Neural crest cell (in vitro differentiated cells): ENCODE measurements around the gene EHBP1. TPM values are rescaled to one million over a fixed set of nuclear protein-coding genes. Genes with fewer than 3 reads are reported as not detected.

Experiments used
- DNase-seq: peaks from one replicate; pipeline ENCODE4 v3.0.0; 2021; ENCODE audit warnings: low read depth, mixed read lengths, low spot score
- H3K27ac Mint-ChIP-seq: one replicate; pipeline ENCODE4 v1.8.0; 2021; ENCODE audit warnings: mild to moderate bottlenecking, mixed read lengths; ENCODE audit not compliant: unreplicated experiment
- H3K27me3 Mint-ChIP-seq: 2 replicates; pipeline ENCODE4 v1.8.0; 2021; ENCODE audit warnings: low read depth, mild to moderate bottlenecking, mixed read lengths
- H3K36me3 Mint-ChIP-seq: 2 replicates; pipeline ENCODE4 v1.8.0; 2021; ENCODE audit warnings: low read depth, mild to moderate bottlenecking, mixed read lengths
- H3K4me1 Mint-ChIP-seq: 2 replicates; pipeline ENCODE4 v1.8.0; 2021; ENCODE audit warnings: mixed read lengths
- H3K4me3 Mint-ChIP-seq: one replicate; pipeline ENCODE4 v1.8.0; 2021; ENCODE audit warnings: mild to moderate bottlenecking, mixed read lengths
- H3K9me3 Mint-ChIP-seq: 2 replicates; pipeline ENCODE4 v1.8.0; 2021; ENCODE audit warnings: mixed read lengths
- total RNA-seq: library from RNA; stranded (reverse); gene quantifications from 2 replicates; pipeline ENCODE4 v1.2.1, GENCODE V29; 2021
- TF ChIP-seq, protein P1 (sequence below): fragments of 200-600 bp; sonication (generic); conservative IDR thresholded peaks from 2 replicates; pipeline ENCODE4 v1.5.0; 2021; ENCODE audit warnings: antibody characterized with exemption, mild to moderate bottlenecking

EHBP1 gene
- total RNA-seq, 1 donor from 2014 or later: 42.3 TPM

GRCh38 chr2:62733546-62733945 lies 28.0 kb downstream of the EHBP1 start:
- TF ChIP-seq, protein P1, sequence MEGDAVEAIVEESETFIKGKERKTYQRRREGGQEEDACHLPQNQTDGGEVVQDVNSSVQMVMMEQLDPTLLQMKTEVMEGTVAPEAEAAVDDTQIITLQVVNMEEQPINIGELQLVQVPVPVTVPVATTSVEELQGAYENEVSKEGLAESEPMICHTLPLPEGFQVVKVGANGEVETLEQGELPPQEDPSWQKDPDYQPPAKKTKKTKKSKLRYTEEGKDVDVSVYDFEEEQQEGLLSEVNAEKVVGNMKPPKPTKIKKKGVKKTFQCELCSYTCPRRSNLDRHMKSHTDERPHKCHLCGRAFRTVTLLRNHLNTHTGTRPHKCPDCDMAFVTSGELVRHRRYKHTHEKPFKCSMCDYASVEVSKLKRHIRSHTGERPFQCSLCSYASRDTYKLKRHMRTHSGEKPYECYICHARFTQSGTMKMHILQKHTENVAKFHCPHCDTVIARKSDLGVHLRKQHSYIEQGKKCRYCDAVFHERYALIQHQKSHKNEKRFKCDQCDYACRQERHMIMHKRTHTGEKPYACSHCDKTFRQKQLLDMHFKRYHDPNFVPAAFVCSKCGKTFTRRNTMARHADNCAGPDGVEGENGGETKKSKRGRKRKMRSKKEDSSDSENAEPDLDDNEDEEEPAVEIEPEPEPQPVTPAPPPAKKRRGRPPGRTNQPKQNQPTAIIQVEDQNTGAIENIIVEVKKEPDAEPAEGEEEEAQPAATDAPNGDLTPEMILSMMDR: no peak
- no peaks in the 10 kb centered on the region for H3K27me3 Mint-ChIP-seq
- no peak overlapping the region for H3K27ac Mint-ChIP-seq
- H3K4me3 Mint-ChIP-seq: no peak overlapping the region
- peaks cover 10% of the 10 kb centered on the region for H3K9me3 Mint-ChIP-seq
- H3K36me3 Mint-ChIP-seq: peaks cover 22% of the 10 kb centered on the region
- peaks cover 21% of the 10 kb centered on the region for H3K4me1 Mint-ChIP-seq
- DNase-seq: no peak

DNA sequence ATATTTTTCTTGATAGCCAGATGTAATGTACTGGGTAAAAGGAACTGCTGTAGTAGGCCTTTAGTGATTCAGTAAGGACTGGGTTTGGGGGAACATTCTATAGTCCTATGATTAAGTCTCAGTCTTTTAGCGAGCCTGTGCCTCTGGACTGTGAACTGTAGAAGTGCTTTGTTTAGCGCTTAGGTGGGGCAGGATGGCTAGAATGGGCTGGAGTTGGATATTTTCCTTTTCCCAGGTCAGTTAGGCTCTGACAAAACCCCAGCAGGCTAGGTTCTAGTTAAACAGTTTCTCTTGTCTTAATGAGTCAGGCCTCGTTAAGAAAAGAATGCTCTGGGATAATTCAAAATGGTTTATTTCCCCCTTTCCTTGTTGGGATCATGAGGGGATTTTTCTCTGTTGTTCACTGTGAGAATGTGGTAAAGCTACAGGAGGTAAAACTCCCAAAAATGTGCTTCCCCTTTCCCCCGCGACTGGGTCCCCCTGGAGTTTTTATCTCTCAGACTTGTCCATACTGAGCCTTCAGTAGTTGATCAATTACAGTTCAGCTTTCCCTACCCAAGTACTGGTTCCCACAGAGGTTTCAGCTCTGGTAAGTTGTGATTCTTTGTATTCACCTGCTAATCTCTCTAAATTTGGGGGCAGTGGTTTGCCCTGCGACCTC lies 31.5 kb downstream of the EHBP1 start:
- H3K4me3 Mint-ChIP-seq: no peak overlapping the region
- peaks cover 27% of the 10 kb centered on the region for H3K4me1 Mint-ChIP-seq
- peaks cover 2% of the 10 kb centered on the region for H3K9me3 Mint-ChIP-seq
- H3K36me3 Mint-ChIP-seq: peaks cover 9% of the 10 kb centered on the region
- TF ChIP-seq, protein P1: no peak
- no peaks in the 10 kb centered on the region for H3K27me3 Mint-ChIP-seq
- DNase-seq: no peak
- no peak overlapping the region for H3K27ac Mint-ChIP-seq

- TF ChIP-seq, protein P1: no peak
- Mint-ChIP-seq H3K4me1 (peaks cover 15% of the 10 kb centered on the region), H3K27me3 (no peaks in the 10 kb centered on the region), H3K4me3 (no peak overlapping the region), H3K27ac (no peak overlapping the region), H3K9me3 (no peaks in the 10 kb centered on the region), H3K36me3 (no peaks in the 10 kb centered on the region)
- DNase-seq: no peak
Measured at GRCh38 chr2:62738981-62739936, 33.7 kb downstream of the EHBP1 start.

DNA sequence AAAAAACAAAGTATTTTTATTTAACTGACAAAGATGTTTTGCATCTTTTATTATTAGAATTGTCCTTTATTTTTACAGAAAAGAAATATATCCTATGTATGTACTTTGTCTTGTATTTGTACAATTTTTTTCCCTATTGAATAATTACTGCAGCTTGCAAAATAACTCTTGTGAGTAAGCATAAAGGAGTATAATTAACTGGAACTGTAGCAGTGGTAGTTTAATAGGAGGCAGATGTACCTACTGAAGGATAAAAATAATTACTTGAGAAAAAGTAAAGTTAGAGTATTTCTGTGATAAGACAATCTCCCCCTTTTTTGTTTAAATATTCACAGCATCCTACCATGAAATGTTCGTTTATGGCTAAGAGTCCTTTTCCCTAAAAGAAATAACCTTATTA lies 34.7 kb downstream of the EHBP1 start:
- no peaks in the 10 kb centered on the region for H3K27me3 Mint-ChIP-seq
- TF ChIP-seq, protein P1: no peak
- no peak overlapping the region for H3K27ac Mint-ChIP-seq
- H3K9me3 Mint-ChIP-seq: no peaks in the 10 kb centered on the region
- no peak for DNase-seq
- H3K4me1 Mint-ChIP-seq: peaks cover 15% of the 10 kb centered on the region
- H3K4me3 Mint-ChIP-seq: no peak overlapping the region
- H3K36me3 Mint-ChIP-seq: no peaks in the 10 kb centered on the region

DNA sequence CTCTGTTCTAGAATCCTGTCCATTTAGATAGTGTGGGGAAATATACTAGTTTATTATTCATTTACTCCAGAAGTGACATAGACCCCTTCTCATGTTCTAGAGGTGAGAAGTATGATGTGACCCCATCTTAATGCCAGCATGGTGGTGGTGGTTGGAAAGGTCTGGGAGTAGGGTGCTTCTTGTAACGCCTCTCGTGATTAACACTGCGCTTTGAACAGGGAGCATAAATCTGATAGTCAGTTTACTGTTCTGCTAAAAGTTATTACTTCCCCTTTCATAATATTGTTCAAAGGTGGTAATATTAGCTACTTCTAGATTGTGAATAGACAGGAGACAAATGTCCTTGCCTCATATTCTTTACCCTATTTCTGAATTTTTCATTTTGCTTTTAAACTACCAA lies 35.6 kb downstream of the EHBP1 start:
- Mint-ChIP-seq H3K4me1 (peaks cover 11% of the 10 kb centered on the region), H3K9me3 (no peaks in the 10 kb centered on the region), H3K27me3 (no peaks in the 10 kb centered on the region), H3K36me3 (no peaks in the 10 kb centered on the region), H3K27ac (no peak overlapping the region), H3K4me3 (no peak overlapping the region)
- TF ChIP-seq, protein P1: no peak
- no peak for DNase-seq
